Muscle of arm (tissue), 12 donors: Measurements from ENCODE around the gene DGAT2L6. TPM values are rescaled to one million over a fixed set of nuclear protein-coding genes. Genes with fewer than 3 reads are reported as not detected.
"Not testable (repeated sequence)": the region's sequence is repeated elsewhere in the genome, so short reads cannot be mapped to it uniquely, and the experiment has no call there.

ENCODE experiments used
- DNase-seq: peaks from one replicate; pipeline ENCODE4 v3.0.0-alpha.2; 2013
- polyA plus RNA-seq, 12 donors: library from polyadenylated mRNA; unstranded; fragments of 120-200 nt; gene quantifications; one replicate each; pipeline ENCODE4 v1.2.1, GENCODE V29; 2013; ENCODE audit not compliant: insufficient read length in 12 of 12

DGAT2L6 gene
- polyA plus RNA-seq, 12 donors: not detected

GRCh38 chrX:70196961-70197720 is 19.9 kb downstream of the DGAT2L6 start:
- peak; percentile 4 for DNase-seq

DNA sequence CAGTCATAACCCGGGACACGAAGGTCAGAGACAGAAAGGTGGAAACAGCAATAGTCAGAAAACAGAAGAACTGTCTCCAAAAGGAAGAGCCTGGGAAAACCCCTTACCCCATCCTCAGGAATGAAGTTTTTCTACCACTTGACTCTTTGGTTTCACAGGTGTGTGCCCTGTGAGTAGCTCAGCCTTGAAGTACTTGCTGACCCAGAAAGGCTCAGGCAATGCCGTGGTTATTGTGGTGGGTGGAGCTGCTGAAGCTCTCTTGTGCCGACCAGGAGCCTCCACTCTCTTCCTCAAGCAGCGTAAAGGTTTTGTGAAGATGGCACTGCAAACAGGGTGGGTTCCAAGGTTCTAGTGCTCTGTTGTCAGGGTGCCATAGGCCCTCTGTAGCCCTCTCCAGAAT is 24.4 kb downstream of the DGAT2L6 start:
- no peak for DNase-seq

DNA sequence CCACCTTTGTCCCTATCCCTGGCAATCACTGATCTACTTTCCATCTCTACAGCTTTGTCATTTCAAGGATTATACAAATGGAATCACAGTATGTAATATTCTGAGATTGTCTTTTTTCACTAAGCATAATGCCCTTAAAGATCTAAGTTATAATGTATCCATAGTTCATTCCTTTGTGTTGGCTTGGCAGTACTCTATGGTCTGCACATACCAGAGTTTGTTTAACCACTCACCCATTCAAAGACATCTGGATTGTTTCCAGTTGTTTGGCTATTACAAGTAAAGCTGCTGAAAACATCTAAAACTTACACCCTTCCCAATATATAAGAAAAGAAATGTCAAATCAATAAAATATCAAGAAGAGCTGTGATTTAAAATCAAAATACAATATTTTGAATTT is 31.2 kb downstream of the DGAT2L6 start:
- no peak for DNase-seq

GRCh38 chrX:70209570-70209969 is 32.3 kb downstream of the DGAT2L6 start:
- DNase-seq: not testable (repeated sequence)

GRCh38 chrX:70219938-70220764 is 42.9 kb downstream of the DGAT2L6 start:
- no peak for DNase-seq

- DNase-seq: no peak
Measured at GRCh38 chrX:70226048-70226447, 48.8 kb downstream of the DGAT2L6 start.

DNA sequence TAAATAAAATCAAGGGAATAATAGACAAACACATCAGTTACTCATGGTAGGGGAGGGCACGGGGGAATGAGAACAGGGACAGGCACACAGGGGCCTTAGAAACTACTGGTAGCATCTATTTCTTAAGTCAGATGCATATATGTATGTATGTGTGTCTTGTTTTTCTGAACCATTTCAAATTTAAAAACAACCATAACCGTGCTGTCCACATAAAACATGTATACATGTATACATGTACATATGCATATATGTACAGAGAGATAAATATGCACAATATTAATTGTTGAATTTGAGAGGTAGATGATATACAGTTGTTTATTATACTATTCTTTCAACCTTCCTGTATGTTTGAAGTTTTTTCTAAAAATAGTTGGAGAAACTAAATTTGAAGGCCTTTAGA is 49.4 kb downstream of the DGAT2L6 start:
- no peak for DNase-seq

GRCh38 chrX:70231666-70232065 is 54.4 kb downstream of the DGAT2L6 start:
- DNase-seq: no peak

GRCh38 chrX:70234355-70234754 is 57.1 kb downstream of the DGAT2L6 start, which contains the start of gene AWAT1:
AWAT1 (plus strand) TSS chrX:70234655; CDS start chrX:70234696, 41 bp downstream.
- no peak for DNase-seq

GRCh38 chrX:70240751-70241150 is 63.5 kb downstream of the DGAT2L6 start:
- no peak for DNase-seq

DNA sequence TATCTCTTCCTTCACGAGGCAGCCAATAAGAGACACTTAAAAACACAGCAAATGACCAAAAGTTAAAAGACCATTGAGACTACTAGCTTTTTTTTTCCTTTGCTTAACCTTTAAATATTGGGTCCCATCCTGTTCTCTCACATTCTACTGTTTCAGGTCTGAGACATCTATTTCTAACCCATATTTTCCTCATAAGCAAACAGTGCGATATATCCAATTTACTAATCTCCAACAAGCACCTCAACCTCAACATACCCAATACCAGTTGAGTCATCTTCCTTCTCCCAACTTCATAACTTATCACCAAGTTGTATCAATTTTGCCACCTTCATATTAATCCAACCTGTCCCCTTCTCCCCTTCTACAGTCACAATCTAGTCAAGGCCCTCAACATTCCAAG is 64.2 kb downstream of the DGAT2L6 start:
- DNase-seq: no peak

DNA sequence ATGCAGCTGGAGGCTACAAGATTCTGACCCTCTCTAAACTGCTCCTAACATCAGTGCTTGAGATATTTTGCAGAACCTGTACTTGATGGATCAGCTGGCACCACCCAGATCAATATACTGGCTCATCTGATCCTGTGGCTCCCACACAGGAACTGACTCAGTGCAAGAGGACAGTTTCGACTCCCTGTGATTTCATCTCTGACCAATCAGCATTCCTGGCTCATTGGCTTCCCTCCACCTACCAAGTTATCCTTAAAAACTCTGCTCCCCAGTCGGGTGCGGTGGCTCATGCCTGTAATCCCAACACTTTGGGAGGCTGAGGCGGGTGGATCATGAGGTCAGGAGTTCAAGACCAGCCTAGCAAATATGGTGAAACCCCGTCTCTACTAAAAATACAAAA is 66.3 kb downstream of the DGAT2L6 start:
- not testable (repeated sequence) for DNase-seq

GRCh38 chrX:70244881-70245280 is 67.6 kb downstream of the DGAT2L6 start:
- no peak for DNase-seq

DNA sequence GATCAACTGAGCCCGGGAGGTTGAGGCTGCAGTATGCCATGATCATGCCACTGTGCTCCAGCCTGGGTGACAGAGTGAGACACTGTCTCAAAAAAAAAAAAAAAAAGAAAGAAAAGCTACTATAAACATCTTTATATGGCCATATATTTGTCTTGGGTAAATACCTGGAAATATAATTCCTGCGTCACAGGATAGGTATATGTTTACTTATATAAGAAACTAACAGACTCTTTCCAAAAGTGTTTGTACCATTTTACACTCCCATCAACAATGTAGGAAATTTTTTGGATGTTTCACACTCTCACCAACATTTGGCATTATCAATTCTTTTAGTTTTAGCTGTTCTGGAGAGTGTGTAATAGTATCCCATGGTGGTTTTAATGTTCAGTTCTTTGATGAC is 70.0 kb downstream of the DGAT2L6 start:
- no peak for DNase-seq

DNA sequence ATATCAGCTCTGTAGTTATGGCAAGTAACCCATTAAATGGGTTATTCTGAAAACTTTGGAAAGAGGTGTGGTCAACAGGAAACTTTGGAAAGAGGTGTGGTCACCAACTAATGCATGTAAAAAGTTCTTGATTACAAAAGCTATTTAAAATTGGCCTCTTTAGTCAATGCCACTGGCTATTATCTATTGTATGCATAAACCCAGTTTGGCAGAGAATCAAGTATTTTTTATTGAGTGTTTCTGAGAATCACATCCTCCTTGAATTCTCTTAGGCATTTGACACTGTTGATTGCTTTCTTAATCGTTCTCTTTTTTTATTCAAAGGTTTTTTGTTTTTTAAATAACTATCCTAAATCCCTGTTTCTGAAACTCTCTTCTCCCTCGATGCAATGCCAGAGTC is 75.2 kb downstream of the DGAT2L6 start:
- no peak for DNase-seq

- no peak for DNase-seq
Measured at GRCh38 chrX:70253377-70254062, 76.2 kb downstream of the DGAT2L6 start.

DNA sequence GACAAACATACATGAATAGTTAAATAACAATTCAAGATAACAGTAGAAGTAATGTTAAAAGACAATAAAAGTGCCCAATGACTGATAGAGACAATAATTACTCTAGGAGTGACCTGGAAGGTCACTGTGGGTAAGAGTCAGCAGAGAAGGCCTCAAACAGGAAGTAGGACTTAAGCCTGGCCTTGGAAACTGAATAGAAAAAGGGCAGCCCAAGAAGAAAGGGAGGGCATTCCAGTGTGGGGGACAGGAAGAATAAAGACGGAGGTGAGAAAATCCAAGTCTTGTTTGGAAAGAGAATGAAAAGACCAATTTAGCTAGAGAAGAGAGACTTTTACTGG is 76.7 kb downstream of the DGAT2L6 start:
- no peak for DNase-seq

DNA sequence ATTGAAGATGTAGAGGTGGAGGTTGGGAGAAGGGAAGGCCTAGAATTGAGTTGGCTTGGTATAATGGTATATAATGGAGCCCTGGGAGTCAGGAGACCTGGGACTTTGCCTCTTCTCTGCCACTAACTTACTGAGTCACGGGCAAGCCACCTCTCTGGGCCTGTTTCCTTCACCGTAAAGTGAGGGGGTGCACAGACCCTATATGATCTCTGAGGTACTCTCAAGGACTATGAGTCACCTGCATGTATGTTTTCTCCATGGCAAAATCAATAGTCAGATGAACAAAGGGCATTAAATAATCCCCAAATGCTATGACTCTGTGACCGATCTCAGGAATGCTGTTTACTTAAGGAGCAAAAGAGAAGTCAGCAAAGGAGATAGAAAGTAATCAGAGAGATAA is 77.6 kb downstream of the DGAT2L6 start:
- DNase-seq: no peak
